ENCODE results near the gene TMEM59.

Gene TMEM59

DNA sequence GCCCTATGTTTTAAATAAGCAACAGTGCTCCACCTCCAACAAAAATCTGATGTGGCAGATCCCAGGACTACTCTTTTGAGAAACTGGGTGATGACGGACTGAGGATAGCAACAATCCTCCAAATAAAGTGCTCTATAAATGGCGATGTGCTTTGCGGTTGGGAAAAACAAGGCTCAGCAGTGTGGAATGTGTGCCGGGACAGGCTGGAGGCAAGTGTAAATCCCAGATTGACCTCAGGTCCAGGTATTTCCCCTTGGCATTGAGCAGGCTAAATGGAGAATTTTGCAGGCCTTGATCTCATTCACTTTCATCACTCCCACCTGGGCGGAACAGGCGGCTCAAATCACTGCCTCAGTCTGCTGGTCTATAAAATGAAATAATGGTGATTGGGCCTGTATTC is 71.8 kb downstream of the TMEM59 start:
- no peak for TF ChIP-seq EZH2 (IDR thresholded peaks at IDR 0.05; ENCODE audit: borderline replicate concordance, low read depth, low read length, severe bottlenecking)
- TF ChIP-seq, protein P1, sequence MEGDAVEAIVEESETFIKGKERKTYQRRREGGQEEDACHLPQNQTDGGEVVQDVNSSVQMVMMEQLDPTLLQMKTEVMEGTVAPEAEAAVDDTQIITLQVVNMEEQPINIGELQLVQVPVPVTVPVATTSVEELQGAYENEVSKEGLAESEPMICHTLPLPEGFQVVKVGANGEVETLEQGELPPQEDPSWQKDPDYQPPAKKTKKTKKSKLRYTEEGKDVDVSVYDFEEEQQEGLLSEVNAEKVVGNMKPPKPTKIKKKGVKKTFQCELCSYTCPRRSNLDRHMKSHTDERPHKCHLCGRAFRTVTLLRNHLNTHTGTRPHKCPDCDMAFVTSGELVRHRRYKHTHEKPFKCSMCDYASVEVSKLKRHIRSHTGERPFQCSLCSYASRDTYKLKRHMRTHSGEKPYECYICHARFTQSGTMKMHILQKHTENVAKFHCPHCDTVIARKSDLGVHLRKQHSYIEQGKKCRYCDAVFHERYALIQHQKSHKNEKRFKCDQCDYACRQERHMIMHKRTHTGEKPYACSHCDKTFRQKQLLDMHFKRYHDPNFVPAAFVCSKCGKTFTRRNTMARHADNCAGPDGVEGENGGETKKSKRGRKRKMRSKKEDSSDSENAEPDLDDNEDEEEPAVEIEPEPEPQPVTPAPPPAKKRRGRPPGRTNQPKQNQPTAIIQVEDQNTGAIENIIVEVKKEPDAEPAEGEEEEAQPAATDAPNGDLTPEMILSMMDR (IDR thresholded peaks at IDR 0.05; ENCODE audit: borderline replicate concordance, extremely low read depth, low read length, poor library complexity, severe bottlenecking), result no peak
- no peak overlapping the region for H3K4me2 ChIP-seq (ENCODE audit: insufficient read depth, low read length)
- H3K27ac ChIP-seq (ENCODE audit: low read length), result no peak overlapping the region
- H3K9ac ChIP-seq (ENCODE audit: low read depth, low read length), result no peak overlapping the region
- no peaks in the 10 kb centered on the region for H3K36me3 ChIP-seq (ENCODE audit: insufficient read depth, low read length)
- no peaks in the 10 kb centered on the region for H3K79me2 ChIP-seq (ENCODE audit: insufficient read depth, low read length)
- no peaks in the 10 kb centered on the region for H3K4me1 ChIP-seq (ENCODE audit: insufficient read depth, low read length)
- H3K27me3 ChIP-seq (ENCODE audit: insufficient read depth, low read length, poor library complexity), result no peaks in the 10 kb centered on the region
- no peak overlapping the region for H3K4me3 ChIP-seq (ENCODE audit: low read depth in 1 of 2, low read length in 2 of 2)
- H3K9me3 ChIP-seq (ENCODE audit: insufficient read depth, low read length, severe bottlenecking), result no peaks in the 10 kb centered on the region
- ATAC-seq (ENCODE audit: insufficient read depth, low read depth) (no peak), DNase-seq (no peak)
- H4K20me1 ChIP-seq (ENCODE audit: insufficient read depth, low read length), result no peaks in the 10 kb centered on the region
- no peak overlapping the region for H2AFZ ChIP-seq (ENCODE audit: low read depth, low read length)

DNA sequence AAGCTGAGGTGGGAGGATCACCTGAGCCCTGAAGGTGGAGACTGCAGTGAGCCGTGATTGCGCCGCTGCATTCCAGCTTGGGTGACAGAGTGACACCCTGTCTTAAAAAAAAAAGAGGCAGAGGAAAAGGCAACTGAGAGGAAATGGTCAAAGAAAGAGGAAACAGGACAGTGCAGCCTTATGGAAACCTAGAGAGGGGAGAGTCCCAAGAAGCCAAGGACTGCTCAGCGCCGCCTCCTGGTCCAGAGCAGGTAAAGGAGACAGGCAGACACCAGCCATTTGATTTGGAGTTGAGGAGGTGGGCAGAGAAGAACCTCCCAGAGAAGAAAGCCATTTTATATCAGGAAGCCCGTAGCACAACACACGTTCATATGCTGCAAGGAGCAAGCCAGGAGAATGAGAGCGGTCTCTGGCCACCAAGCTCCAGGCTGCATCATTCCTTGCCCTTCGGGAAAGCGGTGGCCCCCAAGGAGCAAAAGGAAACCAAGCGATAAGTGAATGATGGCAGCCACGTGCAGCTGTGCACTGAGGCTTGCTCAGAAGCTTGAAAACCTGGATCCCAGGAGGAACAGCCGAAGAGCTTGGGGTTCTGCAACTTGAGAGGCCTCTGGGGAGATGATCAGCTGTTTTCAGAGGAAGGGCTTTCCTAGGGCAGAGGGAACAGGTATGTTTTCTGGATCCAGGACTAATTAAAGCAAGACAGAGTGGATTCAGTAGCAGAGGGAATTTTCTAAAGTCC is 73.1 kb downstream of the TMEM59 start:
- no peak overlapping the region for H3K4me3 ChIP-seq (ENCODE audit: low read depth in 1 of 2, low read length in 2 of 2)
- no peaks in the 10 kb centered on the region for H3K4me1 ChIP-seq (ENCODE audit: insufficient read depth, low read length)
- H2AFZ ChIP-seq (ENCODE audit: low read depth, low read length), result no peak overlapping the region
- no peaks in the 10 kb centered on the region for H3K36me3 ChIP-seq (ENCODE audit: insufficient read depth, low read length)
- no peaks in the 10 kb centered on the region for H3K9me3 ChIP-seq (ENCODE audit: insufficient read depth, low read length, severe bottlenecking)
- no peak for TF ChIP-seq EZH2 (IDR thresholded peaks at IDR 0.05; ENCODE audit: borderline replicate concordance, low read depth, low read length, severe bottlenecking)
- TF ChIP-seq, protein P1 (IDR thresholded peaks at IDR 0.05; ENCODE audit: borderline replicate concordance, extremely low read depth, low read length, poor library complexity, severe bottlenecking), result no peak
- no peak overlapping the region for H3K27ac ChIP-seq (ENCODE audit: low read length)
- no peak overlapping the region for H3K9ac ChIP-seq (ENCODE audit: low read depth, low read length)
- H3K79me2 ChIP-seq (ENCODE audit: insufficient read depth, low read length), result no peaks in the 10 kb centered on the region
- H3K27me3 ChIP-seq (ENCODE audit: insufficient read depth, low read length, poor library complexity), result no peaks in the 10 kb centered on the region
- ATAC-seq (ENCODE audit: insufficient read depth, low read depth), result no peak
- no peaks in the 10 kb centered on the region for H4K20me1 ChIP-seq (ENCODE audit: insufficient read depth, low read length)
- DNase-seq, result no peak
- H3K4me2 ChIP-seq (ENCODE audit: insufficient read depth, low read length), result no peak overlapping the region
